Heart right ventricle (tissue), 16 donors: ENCODE measurements around the gene HMGCLL1. TPM values are rescaled to one million over a fixed set of nuclear protein-coding genes. Genes with fewer than 3 reads are reported as not detected.

Experiments
- ATAC-seq, 8 donors: fragments of 200-7000 bp; cut with Tn5 transposase; one replicate each; pipeline ENCODE4 v1.9.1; 2020; ENCODE audit warnings: mild to moderate bottlenecking in 8 of 8, moderate library complexity in 8 of 8, moderate number of reproducible peaks in 1 of 8
- DNase-seq, 2 donors: peaks; one replicate each; pipeline ENCODE4 v3.0.0-alpha.2; 2020
- H3K27ac ChIP-seq, 10 donors: fragments of 200-600 bp; sonication (generic) in 2 of 10; one replicate each; pipeline versions ENCODE4 v1.5.0 to v1.8.0; 2020 to 2022; ENCODE audit warnings: mild to moderate bottlenecking in 3 of 10
- H3K27me3 ChIP-seq, 7 donors: fragments of 200-600 bp; one replicate each; pipeline ENCODE4 v1.8.0; 2021 to 2022; ENCODE audit warnings: mild to moderate bottlenecking in 2 of 7
- H3K36me3 ChIP-seq, 9 donors: fragments of 200-600 bp; sonication (generic) in 1 of 9; one replicate each; pipeline versions ENCODE4 v1.5.0 to v1.8.0; 2020 to 2022; ENCODE audit warnings: mild to moderate bottlenecking in 2 of 9
- H3K4me1 ChIP-seq, 9 donors: fragments of 200-600 bp; sonication (generic) in 1 of 9; one replicate each; pipeline versions ENCODE4 v1.5.0 to v1.8.0; 2020 to 2022; ENCODE audit warnings: mild to moderate bottlenecking in 4 of 9
- H3K4me3 ChIP-seq, 10 donors: fragments of 200-600 bp; sonication (generic) in 2 of 10; one replicate each; pipeline versions ENCODE4 v1.5.0 to v1.8.0; 2020 to 2022; ENCODE audit warnings: mild to moderate bottlenecking in 7 of 10, moderate library complexity in 2 of 10
- H3K9me3 ChIP-seq, 11 donors: fragments of 200-600 bp in 10 of 11; sonication (generic) in 2 of 11; one replicate each; pipeline versions ENCODE4 v1.5.0 to v1.8.0; 2013 to 2022; ENCODE audit warnings: mild to moderate bottlenecking in 2 of 11, control low read depth in 1 of 11, moderate library complexity in 1 of 11
- WGBS, 2 donors: extraction: QIAGEN DNeasy Blood & Tissue Kit; methylation state at CpG; one replicate each; pipeline ENCODE4 v1.1.7; 2013; ENCODE audit warnings: inconsistent platforms in 1 of 2; 5-methylcytosine and 5-hydroxymethylcytosine counted together
- intact Hi-C, 10 donors: fragments of 100-400 bp; cut with DNase I; formaldehyde crosslinking; loops; one replicate each; pipeline versions ENCODE4 v1.11.1 to v1.14.2; 2022
- polyA plus RNA-seq, 2 donors: library from polyadenylated mRNA; stranded (reverse); fragments of 200-250 nt; gene quantifications; one replicate each; pipeline ENCODE4 v1.2.3, GENCODE V29; 2013
- total RNA-seq, 10 donors: library from RNA; stranded (reverse); fragmentation: NEBNext Ultra II Directional in 3 of 10; extraction: Animal tissue kit (Norgen Biotek cat#: 25700) in 3 of 10; gene quantifications; one replicate each; pipeline versions ENCODE4 v1.2.1 to v1.2.4, GENCODE V29; 2021 to 2023
- TF ChIP-seq, protein P1 (sequence below), 9 donors: fragments of 200-600 bp; sonication (generic) in 2 of 9; IDR thresholded peaks; one replicate each; pipeline versions ENCODE4 v1.5.0 to v1.8.0; 2021 to 2022; ENCODE audit warnings: antibody characterized with exemption in 9 of 9, mild to moderate bottlenecking in 5 of 9, moderate library complexity in 1 of 9
- donor health status: Arrhythmogenic right ventricular cardiomyopathy.
- donor health status: ischemic (EF 13 %, LVEDD 7.1; RV severe dilation, severe dysfunction).
- donor health status: healthy with polysubstance abuse.
- donor health status: DM: no; HTN: yes; CAD: no.
- donor health status: DM: no; HTN: no; CAD: no.
- donor health status: ischemic (EF 25% LVEDD 6.9; RV normal size, moderate dysfunction).
- donor health status: ischemic (EF 25% LVEDD 5.7; RV mildly dilated, moderate dysfunction).
- donor health status: healthy.
- donor health status: DM: yes; HTN: yes; CAD: no.
- donor health status: Ischemic cardiomyopathy.
- donor health status: ischemic (EF 35%, LVEDD 5.7; RV mildly dilated, moderate dysfunction).
- donor health status: nonischemic (EF 11% LVEDD 7.7; RV severe dilation, severe dysfunction).
- donor health status: DM: yes; HTN: yes; CAD: no.
- donor health status: PGD.
- donor health status: ischemic (EF 29% LVEDD 5.4; RV normal size, mild dysfunction).
- donor health status: nonischemic (EF 23%, LVEDD 6.1; RV moderate dilation, normal function).

HMGCLL1 gene
- total and polyA plus RNA-seq, 12 donors = 0.35 to 2.6 (median 1.1) TPM

GRCh38 chr6:55399351-55399750 lies 179.6 kb downstream of the HMGCLL1 start:
- 61 to 71% methylated on average over 1 of the region's 1 CpG for WGBS, 2 donors
- TF ChIP-seq, protein P1, sequence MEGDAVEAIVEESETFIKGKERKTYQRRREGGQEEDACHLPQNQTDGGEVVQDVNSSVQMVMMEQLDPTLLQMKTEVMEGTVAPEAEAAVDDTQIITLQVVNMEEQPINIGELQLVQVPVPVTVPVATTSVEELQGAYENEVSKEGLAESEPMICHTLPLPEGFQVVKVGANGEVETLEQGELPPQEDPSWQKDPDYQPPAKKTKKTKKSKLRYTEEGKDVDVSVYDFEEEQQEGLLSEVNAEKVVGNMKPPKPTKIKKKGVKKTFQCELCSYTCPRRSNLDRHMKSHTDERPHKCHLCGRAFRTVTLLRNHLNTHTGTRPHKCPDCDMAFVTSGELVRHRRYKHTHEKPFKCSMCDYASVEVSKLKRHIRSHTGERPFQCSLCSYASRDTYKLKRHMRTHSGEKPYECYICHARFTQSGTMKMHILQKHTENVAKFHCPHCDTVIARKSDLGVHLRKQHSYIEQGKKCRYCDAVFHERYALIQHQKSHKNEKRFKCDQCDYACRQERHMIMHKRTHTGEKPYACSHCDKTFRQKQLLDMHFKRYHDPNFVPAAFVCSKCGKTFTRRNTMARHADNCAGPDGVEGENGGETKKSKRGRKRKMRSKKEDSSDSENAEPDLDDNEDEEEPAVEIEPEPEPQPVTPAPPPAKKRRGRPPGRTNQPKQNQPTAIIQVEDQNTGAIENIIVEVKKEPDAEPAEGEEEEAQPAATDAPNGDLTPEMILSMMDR (IDR thresholded peaks at IDR 0.05) = no peak
- Histone ChIP-seq H3K27ac (no peak overlapping the region), H3K9me3 (no peaks in the 10 kb centered on the region), H3K4me1 (peaks cover 0 to 5% (median 0%) of the 10 kb centered on the region in 9 donors), H3K27me3 (no peaks in the 10 kb centered on the region), H3K4me3 (no peak overlapping the region), H3K36me3 (no peaks in the 10 kb centered on the region)
- no peak for DNase-seq
- intact Hi-C loops = no loop called here
- ATAC-seq = no peak

GRCh38 chr6:55397986-55398385 lies 181.0 kb downstream of the HMGCLL1 start:
- H3K4me3 ChIP-seq = no peak overlapping the region
- WGBS, 2 donors = 52 to 63% methylated on average over 3 of the region's 3 CpGs
- DNase-seq (no peak), ATAC-seq (no peak)
- TF ChIP-seq, protein P1 (IDR thresholded peaks at IDR 0.05) = no peak
- intact Hi-C loops = no loop called here
- H3K9me3 ChIP-seq = no peaks in the 10 kb centered on the region
- H3K4me1 ChIP-seq = peaks cover 0 to 5% (median 0%) of the 10 kb centered on the region in 9 donors
- H3K27me3 ChIP-seq = no peaks in the 10 kb centered on the region
- no peak overlapping the region for H3K27ac ChIP-seq
- H3K36me3 ChIP-seq = no peaks in the 10 kb centered on the region

DNA sequence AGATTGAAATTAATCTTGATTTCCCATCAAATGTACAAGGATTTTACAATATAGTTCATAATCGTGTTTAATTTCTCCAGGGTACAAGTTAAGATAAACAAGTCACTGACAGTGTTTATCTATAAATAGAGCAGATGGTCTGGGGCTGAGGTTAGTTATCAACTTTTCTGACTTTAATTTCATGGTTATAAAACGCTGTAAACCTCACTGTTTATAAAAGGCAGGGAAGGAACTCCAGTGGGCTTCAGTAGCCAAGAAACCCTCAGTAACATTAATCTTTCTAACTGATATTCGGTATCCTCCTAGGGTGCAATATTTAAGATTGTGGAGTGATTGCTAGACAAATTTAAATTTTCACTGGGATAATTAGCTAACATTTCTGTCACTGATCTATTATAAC lies 183.1 kb downstream of the HMGCLL1 start:
- 31 to 51% methylated on average over 3 of the region's 3 CpGs for WGBS, 2 donors

DNA sequence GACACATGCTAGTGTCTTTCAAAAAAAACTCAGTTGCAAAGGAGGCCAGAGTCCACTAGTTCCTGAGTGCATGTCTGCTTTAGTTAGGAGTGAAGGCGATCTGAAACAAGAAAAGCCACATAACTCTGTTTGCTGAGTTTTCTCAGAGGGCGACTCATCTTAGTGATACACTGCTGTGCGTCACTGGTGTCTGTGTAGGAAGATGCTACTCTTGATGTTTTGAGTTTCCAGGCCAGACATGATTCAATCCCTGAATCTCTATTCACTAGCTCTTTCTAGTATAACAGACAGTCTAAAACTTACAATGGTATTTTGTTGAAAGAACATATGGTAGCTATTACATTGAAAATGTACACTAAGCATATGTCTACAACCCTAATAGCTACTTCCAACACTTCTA lies 190.8 kb downstream of the HMGCLL1 start:
- TF ChIP-seq, protein P1 (IDR thresholded peaks at IDR 0.05) = no peak
- Histone ChIP-seq H3K36me3 (no peaks in the 10 kb centered on the region), H3K4me3 (no peak overlapping the region), H3K27ac (no peak overlapping the region), H3K9me3 (no peaks in the 10 kb centered on the region), H3K4me1 (no peaks in the 10 kb centered on the region), H3K27me3 (no peaks in the 10 kb centered on the region)
- intact Hi-C loops = no loop called here
- no peak for ATAC-seq
- WGBS, 2 donors = 80 to 93% methylated on average over 3 of the region's 3 CpGs
- no peak for DNase-seq

More for the DNA sequence above, 183.1 kb downstream of the HMGCLL1 start:
- ATAC-seq (no peak), DNase-seq (no peak)
- no peak overlapping the region for H3K4me3 ChIP-seq
- no peaks in the 10 kb centered on the region for H3K9me3 ChIP-seq
- no peaks in the 10 kb centered on the region for H3K36me3 ChIP-seq
- H3K4me1 ChIP-seq = peaks cover 0 to 5% (median 0%) of the 10 kb centered on the region in 9 donors
- H3K27me3 ChIP-seq = no peaks in the 10 kb centered on the region
- intact Hi-C loops = no loop called here
- TF ChIP-seq, protein P1 (IDR thresholded peaks at IDR 0.05) = no peak
- no peak overlapping the region for H3K27ac ChIP-seq
